HG02870 (cell line): ENCODE data around the gene FAF1.
"Not testable (repeated sequence)": the region's sequence is repeated elsewhere in the genome, so short reads cannot be mapped to it uniquely, and the experiment has no call there.

ENCODE experiments used
- ATAC-seq: cut with Tn5 transposase; IDR thresholded peaks from one replicate; pipeline ENCODE4 v1.9.1; 2021; ENCODE audit warnings: mild to moderate bottlenecking, moderate library complexity; ENCODE audit not compliant: unreplicated experiment

The FAF1 gene

DNA sequence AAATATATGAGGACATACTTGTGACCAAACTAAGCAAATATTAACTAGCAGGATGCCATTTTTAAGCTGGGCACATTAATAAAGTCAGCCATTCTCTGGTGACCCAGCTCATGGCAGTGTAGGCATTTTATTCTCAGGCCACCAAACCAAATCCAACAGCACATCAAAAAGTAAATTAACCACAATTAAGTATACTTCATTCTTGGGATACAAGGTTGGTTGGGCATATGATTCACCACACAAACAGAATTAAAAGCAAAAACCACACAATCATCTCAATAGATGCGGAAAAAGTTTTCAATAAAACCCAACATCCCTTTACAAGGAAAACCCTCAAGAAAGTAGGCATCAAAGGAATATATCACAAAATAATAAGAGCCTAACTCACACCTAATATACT is 101.3 kb downstream of the FAF1 start:
- ATAC-seq = no peak

DNA sequence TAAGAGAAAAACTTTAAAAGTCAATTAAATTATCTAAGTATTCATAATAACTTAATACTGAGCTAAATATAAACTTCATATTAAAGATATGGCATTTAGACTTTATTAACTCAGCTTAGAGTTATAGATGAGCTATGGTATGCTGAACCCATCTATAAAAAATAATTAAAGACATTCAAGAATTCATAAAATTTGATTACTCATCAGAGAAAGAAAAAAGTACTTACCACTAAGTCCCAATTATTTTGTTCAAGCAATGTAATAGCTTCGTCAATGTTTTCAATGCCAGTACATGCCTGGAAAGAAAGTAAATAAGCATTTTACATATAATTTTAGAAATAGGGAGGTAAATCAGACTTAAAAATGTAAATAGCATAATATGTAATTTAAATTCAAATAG is 102.4 kb downstream of the FAF1 start:
- ATAC-seq = no peak

DNA sequence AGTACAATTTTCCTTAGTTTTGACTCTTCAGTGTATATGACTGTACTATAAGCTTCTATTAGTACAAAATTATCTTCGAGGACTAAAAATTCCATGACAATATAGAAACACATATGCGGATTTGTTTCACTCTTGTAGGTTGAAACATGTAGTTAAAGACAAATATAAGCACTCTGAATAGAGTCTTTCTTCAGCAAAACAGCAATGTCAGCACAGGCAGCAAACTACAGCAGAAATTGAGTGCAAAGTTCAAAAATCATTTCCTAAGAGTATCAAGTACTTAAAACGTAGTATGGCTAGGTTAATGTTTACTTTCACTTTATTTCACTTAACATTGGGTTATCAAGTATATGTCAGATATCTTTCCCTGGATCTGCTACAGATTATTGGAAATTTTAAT is 106.7 kb downstream of the FAF1 start:
- ATAC-seq = no peak

DNA sequence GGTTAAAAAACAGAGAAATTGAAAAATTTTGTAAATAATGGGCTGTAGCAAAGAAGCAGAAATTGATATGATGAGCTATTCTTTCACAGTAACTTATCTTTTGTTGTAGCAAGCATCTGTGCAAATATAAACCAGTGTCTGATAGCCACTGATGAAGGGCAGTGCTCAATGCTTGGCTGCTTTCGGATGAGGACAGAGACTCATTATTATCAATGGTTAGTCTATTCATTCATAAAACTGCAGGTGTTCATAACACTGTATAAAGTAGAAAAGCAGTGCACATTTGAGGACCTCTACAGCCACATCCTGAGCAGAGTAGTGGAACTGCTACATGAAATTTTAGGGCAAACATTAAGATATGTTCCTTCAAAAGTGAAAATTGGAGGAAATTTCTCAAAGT is 107.2 kb downstream of the FAF1 start:
- ATAC-seq = no peak

DNA sequence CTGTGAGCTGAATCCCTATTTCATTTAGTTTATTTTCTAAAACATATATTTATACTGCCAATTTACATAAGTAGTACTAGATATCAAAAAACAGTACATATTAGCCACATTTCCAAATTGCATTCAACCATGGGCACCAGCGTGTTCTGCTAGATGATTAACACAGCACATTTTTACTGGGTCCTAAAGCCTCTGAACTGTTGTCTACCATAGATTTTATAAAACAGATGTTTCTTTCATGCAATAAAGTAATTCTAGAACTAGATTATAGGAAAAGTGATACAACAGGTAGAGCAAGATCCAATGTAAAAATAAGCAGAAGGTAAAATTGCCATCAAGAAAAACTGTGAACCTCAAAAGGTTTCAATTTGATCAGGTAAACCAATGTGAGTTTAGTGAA is 108.6 kb downstream of the FAF1 start:
- no peak for ATAC-seq

DNA sequence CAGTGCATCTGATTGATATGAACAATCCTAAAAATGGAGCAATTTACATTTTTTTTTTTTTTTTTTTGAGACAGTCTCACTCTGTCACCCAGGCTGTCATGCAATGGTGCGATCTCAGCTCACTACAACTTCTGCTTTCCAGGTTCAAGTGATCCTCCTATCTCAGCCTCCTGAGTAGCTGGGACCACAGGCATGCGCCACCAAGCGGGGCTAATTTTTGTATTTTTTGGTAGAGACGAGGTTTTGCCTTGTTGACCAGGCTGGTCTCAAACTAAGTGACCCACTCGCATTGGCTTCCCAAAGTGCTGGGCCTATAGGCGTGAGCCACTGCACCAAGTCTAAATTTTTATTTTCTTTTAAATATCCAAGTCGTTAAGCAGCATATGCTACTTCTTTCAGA is 109.0 kb downstream of the FAF1 start:
- no peak for ATAC-seq

DNA sequence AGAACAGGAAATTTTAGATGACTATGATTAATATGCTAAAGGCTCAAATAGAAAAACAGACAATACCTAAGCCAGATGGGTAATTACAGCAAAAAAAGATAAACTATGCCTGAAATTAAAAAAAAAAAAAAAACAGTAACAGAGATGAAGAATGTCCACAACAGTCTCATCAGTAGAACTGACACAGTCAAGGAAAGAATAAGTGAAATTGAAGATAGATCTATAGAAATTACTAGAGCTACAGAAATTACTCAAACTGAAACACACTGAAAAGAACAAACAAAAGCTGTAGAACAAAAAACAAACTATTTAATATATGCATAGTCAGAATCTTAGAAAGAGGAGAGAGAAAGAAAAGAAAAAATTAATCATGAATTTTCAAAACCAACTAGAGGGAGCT is 112.8 kb downstream of the FAF1 start:
- ATAC-seq = no peak

DNA sequence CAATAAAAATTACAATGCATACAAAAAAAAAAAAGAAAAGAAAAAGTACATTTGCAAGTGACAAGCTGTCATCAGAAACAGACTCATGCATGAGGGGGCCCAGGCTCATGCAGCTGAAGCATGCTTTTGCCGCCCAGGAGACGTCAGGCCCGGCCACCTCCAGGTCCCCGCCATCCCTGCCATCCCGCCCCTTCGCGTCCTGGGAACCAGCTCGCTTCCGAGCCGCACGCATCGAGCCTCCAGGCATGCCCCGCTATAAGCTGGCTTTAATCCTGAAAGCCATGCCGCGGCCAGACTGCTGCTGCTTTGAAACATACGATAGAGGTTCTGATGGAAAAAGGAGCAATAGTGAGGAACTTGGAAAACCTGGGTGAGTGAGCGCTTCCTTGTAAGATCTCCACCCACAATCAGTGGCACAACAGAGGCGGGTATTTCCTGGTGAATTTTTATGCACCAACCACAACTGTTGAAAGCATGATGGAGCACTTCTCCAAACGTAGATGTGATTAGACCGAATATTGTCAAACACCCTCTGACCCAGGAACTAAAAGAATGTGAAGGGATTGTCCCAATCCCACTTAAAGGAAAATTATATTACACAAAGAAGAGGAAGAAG is 113.7 kb downstream of the FAF1 start:
- no peak for ATAC-seq

DNA sequence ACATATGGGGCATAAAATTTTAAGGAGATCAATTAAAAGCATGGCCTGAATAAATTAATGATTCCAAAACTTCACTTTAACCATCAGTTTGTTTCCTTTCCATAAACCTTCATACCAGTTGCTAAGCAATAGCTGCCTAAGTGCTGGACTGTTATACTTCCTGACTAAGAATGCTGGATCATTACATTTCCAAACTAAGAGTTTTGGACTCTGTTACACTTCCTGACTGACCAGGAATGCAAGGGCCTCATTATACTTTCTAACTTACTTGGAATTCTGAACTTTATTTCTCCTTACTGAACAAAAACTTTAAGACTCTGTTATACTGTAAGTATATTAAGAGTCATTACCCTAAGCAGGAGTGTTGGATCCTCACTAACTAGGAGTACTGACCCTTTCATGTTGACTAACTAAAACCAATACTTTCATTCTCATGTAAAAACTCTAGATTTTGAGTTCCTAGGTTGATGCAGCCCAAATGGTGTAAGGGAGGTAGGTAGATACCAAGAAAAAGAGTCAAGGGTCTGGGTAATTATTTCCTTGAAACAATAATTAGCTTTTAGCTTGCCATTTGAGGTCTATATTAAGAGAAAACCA is 118.2 kb downstream of the FAF1 start:
- peak; percentile 76 for ATAC-seq

DNA sequence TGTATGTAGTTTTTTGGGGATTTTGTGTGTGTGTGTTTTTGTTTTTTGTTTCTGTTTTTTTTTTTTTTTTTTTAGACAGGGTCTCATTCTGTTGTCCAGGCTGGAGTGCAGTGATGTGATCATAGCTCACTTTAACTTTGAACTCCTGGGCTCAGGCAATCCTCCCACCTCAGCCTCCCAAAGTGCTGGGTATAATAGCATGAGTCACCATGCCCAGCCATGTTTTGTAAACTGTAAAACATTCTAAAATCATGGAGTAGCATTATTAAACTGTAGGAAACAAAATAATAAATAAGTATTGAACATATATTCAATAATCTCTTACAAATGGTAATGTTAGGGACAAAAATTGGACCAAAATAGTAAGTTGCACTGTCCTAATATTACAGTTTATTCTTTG is 124.0 kb downstream of the FAF1 start:
- ATAC-seq = no peak

DNA sequence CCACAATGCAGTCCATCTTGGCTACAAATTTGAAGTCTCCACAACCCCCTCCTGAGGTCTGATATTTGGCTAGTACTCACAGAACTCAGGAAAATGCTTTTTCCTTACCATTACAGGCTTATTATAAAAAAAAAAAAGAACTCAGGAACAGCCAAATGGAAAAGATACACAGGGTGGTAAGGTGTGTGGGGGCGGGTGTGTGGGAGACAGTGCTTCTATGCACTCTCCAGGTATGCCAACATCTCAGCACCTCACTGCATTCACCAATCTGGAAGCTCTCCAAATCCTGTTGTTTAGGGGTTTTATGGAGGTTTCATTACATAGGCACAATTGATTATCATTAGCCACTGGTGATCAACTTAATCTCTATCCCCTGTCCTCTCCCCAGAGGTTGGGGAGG is 126.9 kb downstream of the FAF1 start:
- ATAC-seq = no peak

DNA sequence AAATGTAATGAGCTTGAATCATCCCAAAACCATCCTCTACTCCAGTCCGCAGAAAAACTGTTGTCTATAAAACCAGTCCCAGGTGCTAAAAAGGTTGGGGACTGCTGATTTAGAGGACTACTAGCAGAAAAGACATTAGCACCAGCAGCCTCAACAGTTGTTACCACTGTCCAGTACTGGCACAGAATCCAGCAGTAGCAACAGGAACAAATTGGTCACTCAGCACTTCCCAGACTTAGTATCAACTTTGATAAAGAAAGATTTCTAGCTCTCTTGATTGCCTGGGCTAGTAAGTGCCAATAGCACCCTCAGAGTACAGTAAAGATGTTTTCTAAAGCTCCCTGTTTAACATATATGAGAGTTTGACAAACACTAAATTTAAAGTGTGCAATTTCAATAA is 127.9 kb downstream of the FAF1 start:
- no peak for ATAC-seq

DNA sequence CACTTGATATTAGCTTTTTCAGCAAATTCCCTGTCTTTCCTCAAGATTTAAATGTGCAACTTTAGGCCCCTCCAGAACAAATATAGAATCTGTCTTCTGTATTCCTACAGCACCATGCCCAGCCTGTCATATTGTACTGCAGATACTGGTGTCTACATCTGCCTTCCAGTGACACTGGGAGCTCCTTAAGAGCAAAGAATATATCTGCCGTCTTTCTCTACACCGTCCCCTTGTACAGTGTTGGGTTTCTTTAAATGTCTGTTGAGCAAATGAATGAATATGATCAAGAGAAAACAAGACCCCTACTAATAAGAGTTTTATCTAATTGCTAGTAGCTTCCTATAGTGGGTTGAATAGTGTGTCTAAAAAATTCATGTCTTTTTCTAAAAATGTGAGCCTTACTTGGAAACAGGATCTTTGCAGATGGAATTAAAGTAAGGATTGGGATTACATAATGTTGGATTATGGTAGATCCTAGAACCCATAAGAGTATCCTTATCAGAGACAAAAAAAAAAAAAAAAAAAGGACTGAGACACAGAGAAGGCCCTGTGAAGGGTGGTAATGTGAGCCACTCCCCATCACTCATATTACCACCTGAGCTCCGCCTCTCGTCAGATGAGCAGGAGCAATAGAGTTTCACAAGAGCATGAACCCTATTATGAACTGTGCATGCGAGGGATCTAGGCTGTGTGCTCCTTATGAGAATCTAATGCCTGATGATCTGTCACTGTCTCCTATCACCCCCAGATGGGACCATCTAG is 128.6 kb downstream of the FAF1 start:
- ATAC-seq = no peak

DNA sequence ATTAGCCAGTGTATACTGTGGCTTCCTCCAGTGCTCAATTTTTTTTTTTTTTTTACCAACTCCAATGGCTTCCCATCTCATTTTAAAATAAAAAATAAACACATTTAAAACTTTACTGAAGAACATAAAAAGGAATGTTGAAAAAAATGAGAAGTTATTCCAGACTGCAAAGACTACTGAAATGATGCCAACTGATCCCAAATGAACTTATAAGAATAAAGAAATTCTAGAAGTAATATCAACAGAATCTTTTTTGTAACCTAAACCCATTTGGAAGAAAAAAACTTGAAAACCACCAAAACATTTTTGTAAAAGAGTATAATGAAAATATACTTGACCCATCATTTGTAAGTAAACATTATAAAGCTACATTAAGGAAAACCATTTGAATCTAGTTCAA is 129.4 kb downstream of the FAF1 start:
- ATAC-seq = no peak

DNA sequence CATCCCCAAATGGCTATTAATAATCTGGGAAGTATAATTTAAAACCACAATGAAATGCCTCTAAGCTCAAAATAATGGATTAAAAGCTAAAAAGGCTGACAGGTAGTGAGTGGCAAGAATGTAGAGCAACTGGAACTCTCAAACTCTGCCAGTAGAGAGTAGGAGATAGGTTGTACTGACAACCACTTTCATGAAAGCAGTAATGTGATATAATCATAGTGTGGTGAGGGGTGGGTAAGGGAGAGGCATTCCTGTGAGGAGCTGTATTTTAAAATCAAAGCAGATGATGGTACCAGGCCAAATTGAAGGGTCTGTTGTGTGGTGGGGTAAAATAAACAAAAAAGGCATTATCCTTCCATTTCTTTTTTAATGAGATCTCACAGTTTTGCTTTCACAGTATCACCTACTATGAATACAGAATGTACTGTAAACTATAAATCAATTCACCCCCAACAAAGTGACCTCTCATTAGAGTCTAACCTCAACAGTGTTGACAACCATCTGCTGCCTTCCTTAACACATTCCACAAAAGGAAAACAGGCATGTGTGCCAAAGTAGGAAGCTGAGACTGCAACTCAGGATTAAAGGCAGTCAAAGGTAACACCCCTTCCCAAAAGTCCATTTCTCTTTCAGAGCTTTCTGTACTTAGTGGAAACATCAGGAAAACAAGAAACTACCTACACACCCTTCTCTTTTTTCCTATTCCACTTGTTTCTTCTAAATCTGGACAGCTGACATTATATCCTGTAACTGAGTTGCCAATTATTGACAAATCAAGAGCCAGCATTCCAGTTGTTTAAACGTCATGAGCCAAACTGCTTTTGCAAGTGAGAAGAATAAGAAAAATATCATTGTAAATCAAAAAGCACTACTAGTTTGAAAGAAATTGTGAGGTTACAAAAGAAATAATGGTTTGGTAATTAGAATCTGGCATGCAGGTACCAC is 130.8 kb downstream of the FAF1 start:
- no peak for ATAC-seq

DNA sequence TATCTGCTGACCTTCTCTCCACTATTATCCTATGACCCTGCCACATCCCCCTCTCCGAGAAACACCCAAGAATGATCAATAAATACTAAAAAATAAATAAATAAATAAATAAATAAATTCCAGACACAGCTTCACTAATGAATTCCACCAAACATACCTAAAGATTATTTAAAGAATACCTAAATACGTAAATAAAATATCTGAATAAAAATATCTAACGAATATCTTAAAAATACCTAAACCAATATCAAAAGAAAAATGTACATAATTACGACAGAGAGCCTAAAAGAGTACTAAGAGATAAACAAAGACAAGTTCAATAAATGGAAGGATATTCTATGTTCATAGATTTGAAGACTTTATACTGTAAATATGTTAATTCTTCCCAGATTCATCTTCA is 132.5 kb downstream of the FAF1 start:
- no peak for ATAC-seq

DNA sequence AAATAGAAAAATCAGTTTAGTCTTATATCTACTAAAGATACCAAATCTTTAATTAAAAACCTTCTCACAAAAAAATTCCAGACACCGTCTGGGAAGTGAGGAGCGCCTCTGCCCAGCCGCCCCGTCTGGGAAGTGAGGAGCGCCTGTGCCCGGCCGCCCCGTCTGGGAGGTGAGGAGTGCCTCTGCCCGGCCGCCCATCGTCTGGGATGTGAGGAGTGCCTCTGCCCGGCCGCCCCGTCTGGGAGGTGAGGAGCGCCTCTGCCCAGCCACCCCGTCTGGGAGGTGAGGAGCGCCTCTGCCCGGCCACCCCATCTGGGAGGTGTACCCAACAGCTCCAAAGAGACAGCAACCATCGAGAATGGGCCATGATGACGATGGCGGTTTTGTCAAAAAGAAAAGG is 133.3 kb downstream of the FAF1 start:
- ATAC-seq = not testable (repeated sequence)

DNA sequence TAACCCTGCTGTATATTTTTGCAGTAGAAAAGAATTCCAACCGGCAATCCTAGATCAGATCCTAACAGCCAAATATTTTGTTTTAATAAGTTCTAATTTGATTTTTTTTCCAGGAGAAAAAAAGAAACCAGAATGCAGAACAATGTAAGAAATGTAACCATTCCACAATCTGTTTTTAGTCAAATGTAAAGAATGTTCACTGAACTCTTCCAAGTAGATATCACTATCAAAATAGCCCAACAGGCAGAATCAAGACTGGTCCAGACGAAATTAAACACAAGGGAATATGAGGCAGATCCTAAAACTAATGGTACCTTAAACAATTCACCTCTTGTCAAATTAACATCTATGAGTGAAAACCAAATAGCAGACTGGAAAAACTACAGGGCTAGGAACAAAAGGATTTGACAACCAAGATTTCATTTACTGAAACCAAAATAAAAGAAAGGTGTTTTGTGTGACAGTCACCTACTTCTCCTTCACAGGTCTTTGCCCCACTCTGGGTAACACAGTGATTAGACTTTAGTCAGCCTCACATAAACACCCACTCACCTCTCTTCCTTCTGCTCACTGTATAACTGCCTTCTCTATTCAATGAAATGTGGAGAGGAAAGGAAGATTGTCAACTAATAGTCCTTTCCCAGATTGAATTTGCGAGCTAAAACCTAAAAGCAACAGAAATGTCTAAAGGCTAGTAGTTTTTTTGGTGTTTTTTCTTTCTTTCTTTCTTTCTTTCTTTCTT is 137.9 kb downstream of the FAF1 start:
- no peak for ATAC-seq

DNA sequence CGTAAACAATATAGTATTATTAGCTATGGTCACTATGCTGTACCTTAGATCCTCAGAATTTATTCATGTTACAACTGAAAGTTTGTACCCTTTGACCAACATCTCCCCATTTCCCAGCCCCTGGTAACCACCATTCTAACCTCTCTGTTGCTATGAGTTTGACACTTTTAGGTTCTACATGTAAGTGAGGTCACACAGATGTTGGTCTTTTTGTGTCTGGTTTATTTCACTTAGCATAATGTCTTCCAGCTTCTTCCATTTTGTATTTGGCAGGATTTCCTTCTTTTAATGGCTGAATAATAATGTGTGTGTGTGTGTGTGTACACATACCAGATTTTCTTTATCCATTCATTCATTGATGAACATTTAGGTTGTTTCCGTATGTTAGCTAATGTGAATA is 139.5 kb downstream of the FAF1 start:
- ATAC-seq = no peak

DNA sequence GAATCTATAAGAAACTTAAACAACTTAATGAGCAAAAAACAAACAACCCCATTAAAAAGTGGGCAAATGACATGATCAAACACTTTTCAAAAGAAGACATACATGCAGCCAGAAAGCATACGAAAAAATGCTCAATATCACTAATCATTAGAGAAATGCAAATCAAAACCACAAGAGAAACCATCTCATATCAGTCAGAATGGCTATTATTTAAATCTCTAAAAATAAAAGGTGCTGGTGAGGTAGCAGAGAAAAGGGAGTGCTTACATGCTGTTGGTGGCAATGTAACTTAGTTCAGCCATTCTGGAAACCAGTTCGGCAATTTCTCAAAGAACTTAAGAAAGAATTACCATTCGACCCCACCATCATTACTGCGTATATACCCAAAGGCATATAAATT is 147.7 kb downstream of the FAF1 start:
- no peak for ATAC-seq

DNA sequence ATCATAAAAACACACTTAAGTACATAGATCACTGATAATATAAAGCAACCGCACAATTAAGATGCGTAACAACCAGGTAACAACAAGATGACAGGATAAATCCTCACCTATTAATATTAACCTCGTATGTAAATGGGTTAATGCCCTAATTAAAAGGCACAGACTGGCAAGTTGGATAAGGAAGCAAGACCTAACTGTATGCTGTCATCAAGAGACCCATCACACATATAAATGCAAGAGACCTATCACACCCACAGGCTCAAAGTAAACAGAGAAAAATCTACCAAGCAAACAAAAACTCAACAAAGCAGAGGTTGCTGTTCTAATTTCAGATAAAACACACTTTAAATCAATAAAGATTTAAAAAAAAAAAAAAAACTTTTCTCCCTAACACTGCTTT is 151.8 kb downstream of the FAF1 start:
- ATAC-seq = no peak
